ENCODE results near the gene PUS3.

DNA sequence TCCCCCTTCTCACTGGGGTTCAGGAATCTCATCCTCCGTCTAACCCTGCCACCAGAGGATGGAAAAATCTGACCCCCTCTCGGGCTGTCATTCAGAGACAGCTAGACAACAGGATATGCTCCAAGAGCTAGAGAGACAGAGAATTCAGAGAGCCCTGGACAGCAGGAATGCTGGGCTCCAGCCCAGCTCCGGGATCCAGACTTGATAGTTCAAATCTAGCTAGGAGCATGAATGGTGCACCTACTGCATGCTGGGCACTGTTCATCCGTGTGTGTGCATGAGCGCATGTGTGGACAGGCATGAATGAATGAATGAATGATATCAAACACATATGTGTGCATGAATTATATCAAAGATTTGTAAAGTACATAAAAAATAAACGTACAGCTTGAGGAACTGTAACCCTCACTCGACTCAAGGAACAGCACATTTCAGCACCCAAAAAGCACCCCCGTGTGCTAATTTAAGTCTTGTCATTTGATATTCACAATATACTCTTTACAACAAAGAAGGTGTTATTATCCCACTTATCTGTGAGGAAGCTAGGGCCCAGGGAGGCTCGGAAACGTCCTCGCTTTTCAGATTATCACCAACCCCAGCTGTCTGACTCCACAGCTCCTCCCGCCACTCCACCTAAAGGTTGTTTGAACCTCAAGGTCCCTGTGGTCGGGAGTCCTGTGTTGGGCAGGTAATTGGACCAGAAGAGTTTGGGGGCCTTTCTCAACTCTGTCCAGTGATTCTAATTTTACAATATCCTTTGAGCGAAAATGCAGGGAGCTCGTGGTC lies 42.2 kb upstream of the PUS3 start:
- TF ChIP-seq, protein P1, sequence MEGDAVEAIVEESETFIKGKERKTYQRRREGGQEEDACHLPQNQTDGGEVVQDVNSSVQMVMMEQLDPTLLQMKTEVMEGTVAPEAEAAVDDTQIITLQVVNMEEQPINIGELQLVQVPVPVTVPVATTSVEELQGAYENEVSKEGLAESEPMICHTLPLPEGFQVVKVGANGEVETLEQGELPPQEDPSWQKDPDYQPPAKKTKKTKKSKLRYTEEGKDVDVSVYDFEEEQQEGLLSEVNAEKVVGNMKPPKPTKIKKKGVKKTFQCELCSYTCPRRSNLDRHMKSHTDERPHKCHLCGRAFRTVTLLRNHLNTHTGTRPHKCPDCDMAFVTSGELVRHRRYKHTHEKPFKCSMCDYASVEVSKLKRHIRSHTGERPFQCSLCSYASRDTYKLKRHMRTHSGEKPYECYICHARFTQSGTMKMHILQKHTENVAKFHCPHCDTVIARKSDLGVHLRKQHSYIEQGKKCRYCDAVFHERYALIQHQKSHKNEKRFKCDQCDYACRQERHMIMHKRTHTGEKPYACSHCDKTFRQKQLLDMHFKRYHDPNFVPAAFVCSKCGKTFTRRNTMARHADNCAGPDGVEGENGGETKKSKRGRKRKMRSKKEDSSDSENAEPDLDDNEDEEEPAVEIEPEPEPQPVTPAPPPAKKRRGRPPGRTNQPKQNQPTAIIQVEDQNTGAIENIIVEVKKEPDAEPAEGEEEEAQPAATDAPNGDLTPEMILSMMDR (IDR thresholded peaks at IDR 0.05): no peak
- no peak for TF ChIP-seq POLR2A (IDR thresholded peaks at IDR 0.05)

Data from thyroid gland (tissue), 4 donors.